Stimulated activated CD4-positive, alpha-beta T cell treated with anti-CD3 and anti-CD28 coated beads, Interleukin-2, amount 100 ng/mL, for 4 hours (primary cell): ENCODE data around the gene PLPPR4.
"Not testable (repeated sequence)": the region's sequence is repeated elsewhere in the genome, so short reads cannot be mapped to it uniquely, and the experiment has no call there.

ENCODE experiments used
- DNase-seq: peaks from one replicate; pipeline ENCODE4 v3.0.0-alpha.2; 2020; ENCODE audit warnings: low read depth

PLPPR4 gene, protein sequence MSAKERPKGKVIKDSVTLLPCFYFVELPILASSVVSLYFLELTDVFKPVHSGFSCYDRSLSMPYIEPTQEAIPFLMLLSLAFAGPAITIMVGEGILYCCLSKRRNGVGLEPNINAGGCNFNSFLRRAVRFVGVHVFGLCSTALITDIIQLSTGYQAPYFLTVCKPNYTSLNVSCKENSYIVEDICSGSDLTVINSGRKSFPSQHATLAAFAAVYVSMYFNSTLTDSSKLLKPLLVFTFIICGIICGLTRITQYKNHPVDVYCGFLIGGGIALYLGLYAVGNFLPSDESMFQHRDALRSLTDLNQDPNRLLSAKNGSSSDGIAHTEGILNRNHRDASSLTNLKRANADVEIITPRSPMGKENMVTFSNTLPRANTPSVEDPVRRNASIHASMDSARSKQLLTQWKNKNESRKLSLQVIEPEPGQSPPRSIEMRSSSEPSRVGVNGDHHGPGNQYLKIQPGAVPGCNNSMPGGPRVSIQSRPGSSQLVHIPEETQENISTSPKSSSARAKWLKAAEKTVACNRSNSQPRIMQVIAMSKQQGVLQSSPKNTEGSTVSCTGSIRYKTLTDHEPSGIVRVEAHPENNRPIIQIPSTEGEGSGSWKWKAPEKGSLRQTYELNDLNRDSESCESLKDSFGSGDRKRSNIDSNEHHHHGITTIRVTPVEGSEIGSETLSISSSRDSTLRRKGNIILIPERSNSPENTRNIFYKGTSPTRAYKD

DNA sequence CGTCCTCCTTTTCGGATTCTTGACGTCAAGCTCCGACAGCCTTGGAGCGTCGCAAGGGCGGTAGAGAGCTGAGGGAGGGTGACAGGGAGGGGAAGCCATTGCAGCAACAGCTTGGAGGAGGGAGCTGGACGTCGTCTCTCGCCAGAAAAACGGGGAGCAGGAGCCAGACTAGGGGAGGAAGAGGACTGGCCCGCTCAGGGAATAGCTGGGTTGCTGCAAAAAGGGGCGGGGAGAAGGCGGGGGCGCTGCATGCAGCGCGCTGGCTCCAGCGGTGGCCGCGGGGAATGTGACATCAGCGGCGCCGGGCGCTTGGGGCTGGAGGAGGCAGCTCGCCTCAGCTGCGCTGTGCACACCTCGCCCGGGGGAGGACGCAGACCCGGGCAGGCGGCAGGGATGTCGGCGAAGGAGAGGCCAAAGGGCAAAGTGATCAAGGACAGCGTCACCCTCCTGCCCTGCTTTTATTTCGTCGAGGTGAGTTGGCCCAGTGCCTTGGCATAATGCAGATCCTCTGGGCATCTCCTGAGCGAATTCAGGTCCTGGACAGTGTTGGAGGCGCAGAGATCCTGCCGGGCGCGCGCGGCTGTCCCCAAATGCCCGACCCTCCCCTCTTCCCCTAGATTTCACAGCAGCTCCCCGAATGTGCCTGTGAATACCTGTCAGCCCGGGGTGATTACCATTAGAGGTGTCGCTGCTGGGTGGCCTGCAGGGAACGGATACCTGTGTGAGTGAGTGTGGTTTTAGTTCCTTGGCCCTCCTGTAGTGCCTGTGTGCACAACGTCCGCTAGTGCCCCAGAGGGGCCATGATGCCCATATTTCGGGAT is at the start of gene PLPPR4:
TSS of gene PLPPR4 (plus strand) at position 292 of the 821 bp plus-strand sequence. CDS start at position 394, 102 bp downstream.
- no peak for DNase-seq

DNA sequence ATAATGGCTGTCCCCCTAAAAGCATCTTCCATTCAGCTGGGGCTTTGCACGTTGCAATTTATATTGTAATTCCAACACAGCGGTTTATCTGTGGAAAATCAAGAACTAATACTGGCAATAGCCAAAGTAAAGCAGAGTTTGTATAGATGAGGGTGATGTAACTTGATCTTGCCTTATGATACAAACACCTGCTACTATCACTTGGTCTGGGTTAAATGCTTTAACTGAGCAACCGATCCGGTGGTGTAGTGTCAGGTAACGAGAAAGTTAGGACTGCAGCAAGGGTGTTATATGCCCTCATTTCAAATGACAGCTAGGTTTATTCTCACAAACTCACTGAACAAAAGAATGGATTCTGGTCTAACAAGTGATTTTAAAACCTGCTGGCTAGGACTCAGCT is 47.3 kb upstream of the PLPPR4 start:
- DNase-seq: no peak

DNA sequence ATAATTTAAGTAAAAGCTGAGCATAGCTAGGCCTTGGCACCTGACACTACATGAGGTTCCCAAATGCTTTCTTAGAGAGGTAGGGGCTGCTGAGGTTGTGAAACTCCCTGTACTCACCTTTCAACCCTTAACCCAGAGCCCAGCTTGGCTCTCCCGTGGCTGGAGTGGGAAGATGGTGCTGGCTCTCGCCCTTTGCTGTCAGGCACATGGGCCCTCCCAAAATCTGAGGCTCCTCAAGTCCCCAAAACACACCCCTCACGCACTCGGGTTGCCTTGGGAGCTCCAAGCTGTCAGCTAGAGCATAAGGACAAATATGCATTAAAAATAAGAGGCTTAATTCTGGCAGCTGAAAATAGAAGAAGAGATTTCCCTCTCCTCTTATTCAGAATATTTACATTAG is 46.7 kb upstream of the PLPPR4 start:
- no peak for DNase-seq

DNA sequence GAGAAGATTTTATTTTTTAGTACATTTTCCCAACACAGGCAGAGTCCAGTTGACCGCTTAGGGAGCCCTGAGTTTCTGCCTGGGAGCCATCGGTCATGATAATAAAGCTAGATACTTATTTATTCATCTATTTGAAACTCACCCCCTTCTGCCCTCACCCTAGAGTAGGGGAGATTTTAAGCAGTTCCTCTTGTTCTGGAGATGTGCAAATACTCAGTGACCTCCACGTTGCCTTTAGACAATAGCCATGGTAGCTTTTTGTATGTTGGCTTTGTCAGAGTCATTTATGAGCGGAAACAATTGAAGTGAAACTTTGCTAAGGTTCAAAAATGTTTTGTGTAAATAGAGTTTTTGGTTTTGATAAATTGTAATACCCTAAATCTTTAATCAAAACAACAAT is 45.7 kb upstream of the PLPPR4 start:
- no peak for DNase-seq

DNA sequence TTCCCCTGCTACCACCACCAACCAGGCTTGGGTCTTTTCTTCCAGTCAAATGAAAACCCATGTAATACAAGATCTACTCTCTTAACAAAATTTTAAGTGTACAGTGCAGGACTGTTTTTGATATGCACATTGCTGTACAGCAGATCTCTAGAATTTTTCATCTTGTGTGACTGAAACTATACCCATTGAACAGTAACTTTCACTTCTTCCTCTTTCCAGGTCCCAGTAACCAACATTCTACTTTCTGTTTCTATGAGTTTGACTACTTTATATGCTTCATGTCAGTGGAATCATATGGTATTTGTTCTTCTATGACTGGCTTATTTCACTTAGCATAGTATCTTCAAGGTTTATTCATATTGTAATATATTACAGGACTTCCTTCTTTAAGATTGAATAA is 45.3 kb upstream of the PLPPR4 start:
- no peak for DNase-seq

DNA sequence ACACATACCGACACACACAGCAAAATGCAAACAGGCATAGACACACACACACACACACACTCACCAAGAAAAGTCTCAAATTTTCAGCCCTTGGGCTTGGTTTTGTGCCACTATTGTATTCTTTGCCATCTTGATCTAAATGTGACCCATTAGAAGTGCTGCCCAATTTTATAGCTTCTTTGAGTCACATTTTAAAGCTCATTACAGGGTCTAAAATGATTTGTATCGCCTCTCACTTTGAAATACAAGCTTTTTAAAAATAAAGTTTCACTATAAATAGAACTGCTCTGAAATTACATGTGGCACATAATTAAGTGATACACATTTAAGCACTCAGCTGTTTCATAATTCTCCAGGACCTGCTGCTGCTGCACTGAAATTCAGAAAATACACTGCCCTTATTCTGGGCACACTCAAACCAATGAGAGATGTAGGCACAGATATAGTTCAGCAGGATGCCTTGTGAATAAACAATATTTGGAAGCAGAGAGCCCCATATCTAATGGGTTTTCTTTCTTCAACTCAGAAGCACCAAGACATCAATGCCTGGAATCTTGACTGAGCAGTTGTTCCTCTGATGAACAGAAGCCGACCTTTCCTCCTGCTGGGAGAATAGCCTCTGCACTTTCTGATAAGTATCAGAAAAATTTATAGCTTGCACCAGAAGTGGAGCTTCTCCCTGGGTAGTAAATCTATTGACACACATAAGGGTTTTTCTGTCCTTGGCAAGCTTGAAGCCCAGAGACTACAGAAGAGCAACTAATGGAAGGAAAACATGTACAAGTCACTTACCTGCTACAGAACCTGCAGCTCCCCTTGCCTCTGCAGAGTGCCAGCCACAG is 37.0 kb upstream of the PLPPR4 start:
- DNase-seq: no peak

DNA sequence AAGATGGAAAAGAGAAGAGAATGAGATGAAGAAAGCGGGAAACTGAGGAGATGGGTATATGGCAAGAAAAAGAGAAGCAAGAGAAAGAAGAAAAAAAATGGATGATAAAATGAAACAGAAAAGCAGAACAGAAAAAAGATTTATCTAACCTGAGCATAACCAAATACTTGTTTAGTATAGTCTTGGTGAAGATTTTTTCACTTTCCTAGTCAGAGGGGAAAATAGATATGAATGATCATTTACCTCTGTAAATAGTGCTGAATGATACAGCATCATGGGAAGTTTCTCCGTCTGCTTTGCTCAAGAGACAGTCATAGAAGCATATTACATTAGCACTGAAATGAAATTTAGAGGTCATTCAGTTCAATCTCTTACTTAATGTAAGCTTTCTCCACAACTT is 36.1 kb upstream of the PLPPR4 start:
- DNase-seq: no peak

DNA sequence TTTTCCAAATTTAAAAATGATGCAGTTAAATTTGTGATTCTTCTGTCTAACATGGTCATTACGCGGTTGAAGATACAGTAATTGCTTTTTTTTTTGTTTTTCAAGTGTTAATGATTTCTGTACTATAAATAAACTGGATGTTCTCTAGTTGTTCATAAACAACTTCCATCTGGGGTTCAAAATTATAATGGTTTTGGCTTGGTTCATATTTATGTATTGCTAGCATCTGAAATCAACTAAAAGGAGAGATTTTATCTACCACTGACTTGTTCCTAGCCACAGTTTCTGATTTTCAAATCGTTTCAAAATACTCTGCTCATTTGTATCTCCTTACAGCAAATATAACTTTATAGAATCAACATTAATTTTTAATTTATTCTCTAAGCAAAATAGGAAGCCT is 35.2 kb upstream of the PLPPR4 start:
- DNase-seq: no peak

DNA sequence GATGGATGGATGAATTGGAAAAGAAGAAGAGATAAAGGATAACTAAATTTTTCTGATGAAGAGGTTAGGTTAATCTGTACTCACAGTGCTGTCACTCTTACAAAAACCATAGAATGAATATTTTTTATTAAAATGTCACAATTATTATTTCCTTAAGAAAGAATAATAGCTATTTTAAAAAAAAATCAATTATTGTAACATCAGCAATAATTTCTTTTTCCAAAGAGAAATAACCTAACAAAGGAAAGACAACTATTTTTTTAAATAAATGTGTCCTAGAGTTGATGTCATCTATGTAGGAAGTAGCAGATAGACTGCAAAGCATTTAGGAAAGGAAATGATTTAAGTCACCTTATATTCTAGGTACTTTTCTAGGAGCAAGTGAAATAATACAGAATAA is 33.6 kb upstream of the PLPPR4 start:
- DNase-seq: no peak

DNA sequence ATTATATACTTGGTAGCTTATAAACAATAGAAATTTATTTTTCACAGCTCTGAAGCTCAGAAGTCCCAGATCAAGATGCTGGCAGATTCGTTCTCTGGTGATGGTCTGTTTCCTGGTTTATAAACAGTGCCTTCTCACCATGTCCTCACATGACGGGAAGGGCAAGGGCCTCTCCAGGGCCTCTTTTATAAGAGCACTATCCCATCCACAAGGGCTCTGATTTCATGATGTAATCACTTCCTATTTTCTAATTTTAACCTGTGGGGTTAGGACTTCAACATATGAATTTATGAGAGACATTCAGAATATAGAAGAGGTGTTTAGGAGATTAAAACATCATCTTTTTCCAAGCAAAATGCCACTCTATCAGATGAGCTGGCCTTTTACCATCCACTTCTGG is 32.1 kb upstream of the PLPPR4 start:
- no peak for DNase-seq

DNA sequence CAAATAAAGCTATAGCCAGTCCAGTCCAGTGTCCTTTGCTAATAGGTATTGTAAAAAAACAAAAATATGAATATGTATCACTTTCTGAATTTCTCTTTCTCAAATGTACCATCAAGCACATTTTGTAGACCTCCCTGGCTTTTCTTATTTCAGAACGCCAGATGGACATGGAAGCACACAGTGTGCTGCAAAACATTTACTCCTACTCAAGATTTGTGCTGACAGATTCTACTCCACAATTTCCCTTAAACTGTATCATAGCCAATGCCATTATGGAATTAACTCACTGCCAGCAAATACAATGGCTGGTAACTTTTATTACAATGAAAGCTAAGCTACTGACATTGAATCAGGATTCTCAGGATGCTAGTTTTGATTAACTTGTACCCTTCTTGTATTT is 30.8 kb upstream of the PLPPR4 start:
- no peak for DNase-seq

DNA sequence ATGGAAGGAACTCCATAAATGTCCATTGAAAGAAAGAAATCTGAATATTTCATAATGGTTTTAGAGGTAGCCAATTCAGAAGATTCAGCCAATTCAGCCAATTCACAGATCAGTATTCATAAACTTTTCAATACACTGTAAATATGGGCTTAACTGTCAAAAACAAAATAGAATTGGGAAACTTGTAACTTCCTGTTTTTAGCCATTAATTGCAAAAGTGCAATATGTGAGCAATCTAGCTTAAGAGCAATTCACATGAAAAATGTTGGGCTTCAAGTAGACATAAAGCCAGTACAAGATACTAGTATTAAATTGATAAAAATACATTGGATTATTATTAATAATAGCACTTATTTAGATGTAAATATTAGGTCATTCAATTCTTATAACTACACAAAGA is 27.5 kb upstream of the PLPPR4 start:
- no peak for DNase-seq

DNA sequence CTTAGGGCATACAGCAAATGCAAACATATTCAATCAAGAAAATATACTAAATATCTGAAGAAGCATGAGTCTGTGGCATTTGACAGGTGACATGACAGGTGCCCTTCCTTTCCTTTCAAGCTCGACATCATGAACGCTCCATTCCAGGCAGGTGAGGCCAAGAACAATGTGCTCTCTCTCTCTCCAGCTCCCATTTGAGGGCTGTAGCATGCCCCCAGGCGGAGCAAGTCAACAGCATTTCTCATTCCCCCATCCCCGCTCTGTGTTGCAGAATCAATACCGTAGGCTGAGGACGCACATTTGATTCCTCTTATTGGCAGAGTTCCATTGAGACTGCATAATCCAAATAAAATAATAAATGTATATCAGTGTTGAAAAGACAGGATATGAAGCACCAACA is 24.6 kb upstream of the PLPPR4 start:
- no peak for DNase-seq

DNA sequence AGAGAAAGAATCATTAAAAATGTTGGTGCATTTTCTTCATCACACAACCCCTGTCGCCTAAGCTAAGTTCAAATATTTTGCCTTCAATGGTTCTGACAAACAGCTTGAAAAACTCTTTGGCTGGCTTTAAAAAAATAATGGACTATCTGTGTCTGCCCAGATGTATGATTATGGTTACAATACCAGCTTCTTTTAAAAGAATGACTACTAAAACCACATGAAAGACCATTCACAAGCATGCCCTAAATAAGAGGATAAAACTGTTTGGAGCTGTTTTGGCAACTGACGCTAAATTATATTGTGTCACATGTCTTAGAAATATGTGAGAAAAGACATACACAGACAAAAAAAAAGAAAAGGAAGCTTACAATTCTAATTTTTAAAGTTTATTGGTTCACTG is 23.7 kb upstream of the PLPPR4 start:
- no peak for DNase-seq

DNA sequence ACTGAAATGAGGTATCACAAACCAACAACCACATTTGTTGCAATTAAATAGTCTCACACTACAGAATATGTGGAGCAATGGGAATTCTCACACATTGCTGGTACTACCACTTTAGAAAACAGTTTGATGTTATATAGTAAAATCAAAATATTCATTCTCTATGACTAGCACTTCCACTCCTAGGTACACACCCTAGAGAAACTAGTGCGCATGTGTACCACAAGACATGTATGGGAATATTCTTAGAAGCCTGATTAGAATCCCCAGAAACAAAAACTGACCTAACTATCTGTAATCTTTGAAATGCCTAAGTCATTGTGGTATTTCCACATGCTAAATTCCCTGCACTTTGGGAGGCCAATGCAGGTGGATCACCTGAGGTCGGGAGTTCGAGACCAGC is 18.1 kb upstream of the PLPPR4 start:
- no peak for DNase-seq

DNA sequence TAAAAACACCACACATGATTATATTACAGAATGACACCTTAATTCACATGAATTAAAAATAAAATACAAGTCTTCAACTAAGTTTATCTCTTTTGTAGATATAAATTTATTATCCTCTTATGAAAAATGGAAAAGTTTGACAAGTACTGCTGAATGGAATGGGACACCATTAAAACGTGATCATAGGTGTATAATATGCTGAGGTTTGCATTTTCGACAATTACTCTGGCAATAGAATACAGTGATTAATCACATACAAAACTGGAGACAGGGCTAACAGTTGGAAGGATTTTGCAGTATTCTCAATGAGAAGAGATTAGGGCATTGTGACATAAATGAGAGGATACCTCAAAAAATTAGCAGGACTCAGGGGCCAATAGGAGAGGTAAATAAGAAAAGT is 17.1 kb upstream of the PLPPR4 start:
- DNase-seq: no peak

DNA sequence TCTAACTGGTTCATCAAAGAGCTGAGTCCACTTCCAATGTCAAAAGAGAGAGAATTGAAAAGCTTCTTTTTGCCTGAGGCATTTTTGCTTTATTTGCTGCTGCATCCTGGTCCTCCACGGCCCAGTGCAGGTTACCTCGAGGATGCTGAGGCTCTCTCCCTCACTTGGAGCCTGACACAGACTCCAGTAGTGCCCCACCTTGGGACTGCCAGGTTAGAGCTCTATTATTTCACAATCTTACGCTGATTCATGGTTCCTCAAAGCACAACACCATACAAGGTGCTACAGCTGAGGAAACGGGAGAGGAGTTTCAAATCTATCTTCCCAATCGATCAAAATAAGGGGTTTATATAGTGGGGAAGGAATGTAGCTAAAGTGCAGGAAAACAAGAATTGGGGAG is 13.6 kb upstream of the PLPPR4 start:
- DNase-seq: no peak

DNA sequence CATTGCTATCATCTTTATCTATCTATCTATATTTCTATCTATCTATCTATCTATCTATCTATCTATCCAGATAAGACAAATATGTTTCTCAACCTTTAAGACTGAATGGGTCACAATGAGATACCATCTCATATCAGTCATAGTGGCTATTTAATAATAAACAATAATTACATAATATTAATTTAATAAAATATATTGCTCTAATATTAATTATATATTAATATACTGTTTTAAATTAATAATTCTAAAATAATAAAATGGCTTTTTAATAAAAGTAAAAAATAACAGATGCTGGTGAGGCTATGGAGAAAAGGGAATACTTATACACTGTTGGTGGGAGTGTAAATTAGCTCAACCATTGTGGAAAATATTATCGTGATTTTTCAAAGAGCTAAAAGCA is 13.0 kb upstream of the PLPPR4 start:
- no peak for DNase-seq

DNA sequence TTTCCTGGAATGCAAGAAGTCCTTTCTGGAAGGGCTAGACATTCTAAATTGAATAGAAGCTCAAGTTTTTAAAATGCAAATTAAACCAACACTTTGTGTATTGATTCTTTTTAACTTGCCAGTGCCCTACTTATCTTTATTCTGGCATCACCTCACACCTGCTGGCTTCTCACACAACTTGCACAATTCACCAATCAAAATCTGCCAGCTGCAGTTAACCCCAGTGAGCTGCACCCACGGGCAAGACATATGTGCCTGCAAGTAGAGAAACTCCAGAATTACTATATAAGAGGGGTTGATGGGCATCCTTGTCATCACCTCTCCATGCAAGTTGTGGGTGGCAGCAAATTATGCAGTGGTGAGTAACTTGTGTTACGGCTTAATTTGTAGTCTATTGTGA is 11.7 kb upstream of the PLPPR4 start:
- DNase-seq: no peak

DNA sequence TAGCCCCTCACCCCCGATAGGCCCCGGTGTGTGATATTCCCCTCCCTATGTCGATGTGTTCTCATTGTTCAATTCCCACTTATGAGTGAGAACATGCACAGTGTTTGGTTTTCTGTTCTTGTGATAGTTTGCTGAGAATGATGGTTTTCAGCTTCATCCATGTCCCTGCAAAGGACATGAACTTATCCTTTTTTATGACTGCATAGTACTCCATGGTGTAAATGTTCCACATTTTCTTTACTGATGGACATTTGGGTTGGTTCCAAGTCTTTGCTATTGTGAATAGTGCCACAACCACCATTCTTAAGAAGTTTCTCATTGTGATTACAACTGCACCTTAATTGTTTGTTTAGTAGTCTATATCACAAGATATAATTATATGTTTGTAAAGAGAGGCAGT is 3.9 kb upstream of the PLPPR4 start:
- not testable (repeated sequence) for DNase-seq

DNA sequence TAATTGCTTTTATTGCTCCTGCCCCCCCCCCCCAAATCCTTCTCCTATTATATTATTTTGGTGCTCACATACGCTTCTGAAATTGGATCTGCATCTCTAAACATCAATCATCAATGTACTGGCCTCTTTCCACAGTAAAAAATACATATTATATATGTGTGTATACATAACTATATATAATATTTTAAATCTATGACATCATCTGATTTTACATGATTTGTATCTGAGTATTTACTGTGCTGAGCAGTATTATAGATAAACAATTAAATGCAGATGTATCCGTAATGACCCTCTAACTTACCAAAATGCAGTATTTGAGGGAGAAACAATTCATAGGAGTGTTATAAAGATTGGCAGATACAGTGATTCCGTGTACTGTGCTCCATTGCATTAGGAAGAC is 832 bp downstream of the PLPPR4 start:
- no peak for DNase-seq

DNA sequence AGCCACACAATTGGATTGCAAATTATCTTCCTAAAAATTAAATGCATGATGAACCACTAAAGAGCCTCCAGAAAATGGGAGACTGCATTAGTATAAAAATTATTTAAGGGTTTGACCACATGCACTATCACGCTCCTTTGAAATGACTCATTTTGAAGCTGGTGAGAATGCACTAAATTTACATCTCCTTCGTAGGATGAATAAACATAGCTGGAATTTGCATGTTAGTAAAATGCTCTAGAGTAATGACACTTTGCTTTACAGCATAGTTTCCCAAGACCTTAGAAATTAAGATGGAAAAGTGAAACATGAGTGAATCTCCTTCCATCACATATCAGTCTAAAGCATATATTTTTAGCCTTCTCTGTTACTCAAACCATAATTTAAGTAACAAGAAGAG is 2.4 kb downstream of the PLPPR4 start:
- DNase-seq: no peak
